Ishikawa (cell line): Measurements from ENCODE around the gene WDR59.

Experiments
- CEBPB ChIP-seq: IDR thresholded peaks from 2 replicates; pipeline ENCODE4 v1.6.1; 2012
- CREB1 ChIP-seq: IDR thresholded peaks from 2 replicates; pipeline ENCODE4 v1.6.1; 2012; ENCODE audit warnings: low read depth
- EGR1 ChIP-seq: IDR thresholded peaks from 2 replicates; pipeline ENCODE4 v1.6.1; 2012
- EP300 ChIP-seq: IDR thresholded peaks from 2 replicates; pipeline ENCODE4 v1.6.1; 2012; ENCODE audit warnings: borderline replicate concordance
- FOXM1 ChIP-seq: IDR thresholded peaks from 2 replicates; pipeline ENCODE4 v1.6.1; 2012; ENCODE audit warnings: low read depth, borderline replicate concordance
- MAX ChIP-seq: IDR thresholded peaks from 2 replicates; pipeline ENCODE4 v1.6.1; 2012
- NFIC ChIP-seq: IDR thresholded peaks from 2 replicates; pipeline ENCODE4 v1.6.1; 2012
- RAD21 ChIP-seq: IDR thresholded peaks from 2 replicates; pipeline ENCODE4 v1.6.1; 2012; ENCODE audit warnings: low read depth
- TAF1 ChIP-seq: IDR thresholded peaks from 2 replicates; pipeline ENCODE4 v1.6.1; 2012; ENCODE audit warnings: low read depth, mild to moderate bottlenecking
- TCF12 ChIP-seq: IDR thresholded peaks from 2 replicates; pipeline ENCODE4 v1.6.1; 2012; ENCODE audit warnings: low read depth
- TEAD4 ChIP-seq: IDR thresholded peaks from 2 replicates; pipeline ENCODE4 v1.6.1; 2012
- USF1 ChIP-seq: IDR thresholded peaks from 2 replicates; pipeline ENCODE4 v1.6.1; 2012
- YY1 ChIP-seq: IDR thresholded peaks from 2 replicates; pipeline ENCODE4 v1.6.1; 2012; ENCODE audit warnings: low read depth
- ZBTB7A ChIP-seq: IDR thresholded peaks from 2 replicates; pipeline ENCODE4 v1.6.1; 2012; ENCODE audit warnings: low read depth
- TF ChIP-seq, protein P1 (sequence below): IDR thresholded peaks from 2 replicates; pipeline ENCODE4 v1.6.1; 2012; ENCODE audit warnings: low read depth, mild to moderate bottlenecking

WDR59 gene

DNA sequence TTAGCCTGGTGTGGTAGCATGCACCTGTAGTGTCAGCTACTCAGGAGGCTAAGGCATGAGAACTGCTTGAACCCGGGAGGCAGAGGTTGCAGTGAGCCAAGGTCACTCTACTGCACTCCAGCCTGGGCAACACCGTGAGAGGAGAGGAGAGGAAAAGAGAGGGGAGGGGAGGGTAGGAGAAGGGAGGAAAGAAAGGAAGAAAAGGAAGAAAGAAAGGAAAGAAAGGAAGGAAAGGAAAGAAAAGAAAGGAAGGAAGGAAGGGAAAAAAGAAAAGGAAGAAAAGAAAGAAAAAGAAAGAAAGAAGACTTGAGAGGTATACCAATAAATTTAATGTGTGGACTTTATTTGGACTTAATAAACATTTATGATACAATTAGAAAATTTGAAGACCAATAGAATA, 143.5 kb downstream of the WDR59 start:
- TF ChIP-seq MAX (no peak), TCF12 (no peak), TAF1 (no peak), RAD21 (no peak), EP300 (no peak), FOXM1 (no peak), USF1 (no peak), CEBPB (no peak), YY1 (no peak), TEAD4 (no peak), NFIC (no peak), ZBTB7A (no peak), CREB1 (no peak), EGR1 (no peak)
- TF ChIP-seq, protein P1, sequence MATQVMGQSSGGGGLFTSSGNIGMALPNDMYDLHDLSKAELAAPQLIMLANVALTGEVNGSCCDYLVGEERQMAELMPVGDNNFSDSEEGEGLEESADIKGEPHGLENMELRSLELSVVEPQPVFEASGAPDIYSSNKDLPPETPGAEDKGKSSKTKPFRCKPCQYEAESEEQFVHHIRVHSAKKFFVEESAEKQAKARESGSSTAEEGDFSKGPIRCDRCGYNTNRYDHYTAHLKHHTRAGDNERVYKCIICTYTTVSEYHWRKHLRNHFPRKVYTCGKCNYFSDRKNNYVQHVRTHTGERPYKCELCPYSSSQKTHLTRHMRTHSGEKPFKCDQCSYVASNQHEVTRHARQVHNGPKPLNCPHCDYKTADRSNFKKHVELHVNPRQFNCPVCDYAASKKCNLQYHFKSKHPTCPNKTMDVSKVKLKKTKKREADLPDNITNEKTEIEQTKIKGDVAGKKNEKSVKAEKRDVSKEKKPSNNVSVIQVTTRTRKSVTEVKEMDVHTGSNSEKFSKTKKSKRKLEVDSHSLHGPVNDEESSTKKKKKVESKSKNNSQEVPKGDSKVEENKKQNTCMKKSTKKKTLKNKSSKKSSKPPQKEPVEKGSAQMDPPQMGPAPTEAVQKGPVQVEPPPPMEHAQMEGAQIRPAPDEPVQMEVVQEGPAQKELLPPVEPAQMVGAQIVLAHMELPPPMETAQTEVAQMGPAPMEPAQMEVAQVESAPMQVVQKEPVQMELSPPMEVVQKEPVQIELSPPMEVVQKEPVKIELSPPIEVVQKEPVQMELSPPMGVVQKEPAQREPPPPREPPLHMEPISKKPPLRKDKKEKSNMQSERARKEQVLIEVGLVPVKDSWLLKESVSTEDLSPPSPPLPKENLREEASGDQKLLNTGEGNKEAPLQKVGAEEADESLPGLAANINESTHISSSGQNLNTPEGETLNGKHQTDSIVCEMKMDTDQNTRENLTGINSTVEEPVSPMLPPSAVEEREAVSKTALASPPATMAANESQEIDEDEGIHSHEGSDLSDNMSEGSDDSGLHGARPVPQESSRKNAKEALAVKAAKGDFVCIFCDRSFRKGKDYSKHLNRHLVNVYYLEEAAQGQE, result no peak

DNA sequence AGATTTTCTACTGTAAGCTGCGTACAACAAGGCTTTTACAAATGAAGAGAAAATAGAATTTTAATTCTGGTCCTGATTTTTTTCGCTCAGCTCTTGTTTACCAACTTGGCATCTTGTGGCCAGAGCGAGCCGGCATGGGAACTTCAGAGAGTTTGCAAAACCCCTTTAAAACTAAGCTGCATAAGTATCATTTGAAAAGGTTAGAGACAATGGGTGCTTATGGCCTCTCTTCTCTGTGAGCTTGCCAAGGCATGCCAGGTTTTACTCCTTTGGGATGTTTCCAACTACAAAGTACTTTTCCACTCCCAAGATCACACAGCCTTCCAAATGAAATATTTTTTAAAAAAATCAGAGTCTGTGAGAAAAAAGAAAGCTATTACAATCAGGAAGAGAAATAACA, 147.9 kb downstream of the WDR59 start:
- TF ChIP-seq TAF1 (no peak), NFIC (no peak), EP300 (no peak), RAD21 (no peak), TEAD4 (no peak), USF1 (no peak), TCF12 (no peak), FOXM1 (no peak), CEBPB (no peak), ZBTB7A (no peak)

DNA sequence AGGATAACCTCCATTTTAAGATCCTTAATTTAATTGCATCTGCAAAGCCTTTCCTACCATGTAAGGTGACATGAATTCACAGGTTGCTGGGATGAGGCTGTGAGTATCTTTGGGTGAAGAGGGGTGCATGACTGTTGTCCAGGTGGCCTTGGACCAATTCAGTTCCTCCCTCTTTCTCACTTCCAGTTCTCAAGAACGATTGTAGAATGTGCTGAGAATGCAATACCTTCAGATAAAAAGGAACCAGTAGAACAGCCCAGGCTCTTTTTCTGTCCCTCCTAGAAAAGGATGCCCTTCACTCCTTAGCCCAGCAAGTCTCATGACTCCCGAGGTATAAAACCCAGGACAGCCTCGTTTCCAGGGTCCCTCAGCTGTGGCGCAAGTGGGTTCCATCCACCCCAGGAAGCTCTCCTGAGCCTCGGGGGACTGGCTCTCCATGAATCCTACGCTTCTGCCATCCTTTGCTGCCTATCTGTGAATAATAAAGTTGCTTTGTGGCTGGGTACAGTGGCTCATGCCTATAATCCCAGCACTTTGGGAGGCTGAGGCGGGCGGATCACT, 148.7 kb downstream of the WDR59 start:
- no peak for TF ChIP-seq EGR1
- TF ChIP-seq RAD21, result no peak
- no peak for TF ChIP-seq TEAD4
- TF ChIP-seq CEBPB, result no peak
- TF ChIP-seq YY1, result no peak
- no peak for TF ChIP-seq TAF1
- TF ChIP-seq CREB1, result no peak
- TF ChIP-seq FOXM1, result no peak

- no peak for TF ChIP-seq TEAD4
- no peak for TF ChIP-seq CEBPB
- TF ChIP-seq NFIC, result no peak
- TF ChIP-seq TCF12, result no peak
- TF ChIP-seq, protein P1, result no peak
- TF ChIP-seq TAF1, result no peak
- TF ChIP-seq YY1, result no peak
- TF ChIP-seq CREB1, result no peak
- no peak for TF ChIP-seq ZBTB7A
- TF ChIP-seq RAD21, result no peak
- no peak for TF ChIP-seq EGR1
- no peak for TF ChIP-seq MAX
- TF ChIP-seq USF1, result no peak
- TF ChIP-seq EP300, result no peak
- no peak for TF ChIP-seq FOXM1
Measured at GRCh38 chr16:74832228-74832627, 152.7 kb downstream of the WDR59 start.

- no peak for TF ChIP-seq CREB1
- TF ChIP-seq YY1, result no peak
- no peak for TF ChIP-seq NFIC
- no peak for TF ChIP-seq EP300
- TF ChIP-seq FOXM1, result no peak
- TF ChIP-seq TCF12, result no peak
- TF ChIP-seq TEAD4, result no peak
- TF ChIP-seq, protein P1, result no peak
- TF ChIP-seq TAF1, result no peak
- no peak for TF ChIP-seq EGR1
- TF ChIP-seq RAD21, result no peak
- no peak for TF ChIP-seq CEBPB
- no peak for TF ChIP-seq MAX
- no peak for TF ChIP-seq USF1
- TF ChIP-seq ZBTB7A, result no peak
Measured at GRCh38 chr16:74831467-74831866, 153.5 kb downstream of the WDR59 start.
